ENCODE results near the gene DUSP3.

DUSP3 gene

DNA sequence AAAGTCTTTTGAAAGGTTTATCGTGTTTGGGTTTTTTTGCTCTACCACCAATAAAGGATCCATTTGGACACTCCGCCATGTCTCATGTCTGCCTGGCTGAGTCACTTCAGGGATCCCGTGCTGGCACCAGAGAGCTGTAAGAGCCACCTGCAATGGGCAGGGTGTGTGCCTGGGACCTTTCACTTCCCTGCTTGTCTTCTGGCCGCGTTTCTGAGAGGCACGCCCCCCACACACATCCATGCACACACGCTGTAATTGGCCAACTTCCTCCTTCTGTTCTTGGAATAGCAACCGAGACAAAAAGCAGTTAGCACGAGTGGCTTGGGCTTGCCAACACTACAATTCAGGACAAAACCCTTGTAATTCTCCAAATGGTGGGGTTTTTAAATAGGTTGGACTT, 10.4 kb downstream of the DUSP3 start:
- DNase-seq (ENCODE audit: low spot score), result no peak

DNA sequence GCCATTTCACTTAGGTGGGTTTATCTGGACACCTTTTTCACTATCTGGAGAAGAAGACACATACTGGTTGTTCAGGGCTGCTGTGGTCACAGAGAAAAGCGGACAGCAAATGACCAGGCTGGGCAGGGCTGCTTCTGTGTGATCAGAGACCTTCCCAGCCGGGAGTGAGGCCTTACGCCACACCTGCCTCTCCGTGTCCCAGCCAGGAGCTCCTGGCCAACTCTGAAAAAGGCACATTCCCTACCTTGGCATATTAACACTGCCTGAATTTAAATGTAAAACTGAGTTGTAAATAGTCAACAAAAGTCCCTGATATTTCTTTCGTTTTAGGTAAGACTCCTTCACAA, 11.1 kb downstream of the DUSP3 start:
- DNase-seq (ENCODE audit: low spot score), result no peak

DNA sequence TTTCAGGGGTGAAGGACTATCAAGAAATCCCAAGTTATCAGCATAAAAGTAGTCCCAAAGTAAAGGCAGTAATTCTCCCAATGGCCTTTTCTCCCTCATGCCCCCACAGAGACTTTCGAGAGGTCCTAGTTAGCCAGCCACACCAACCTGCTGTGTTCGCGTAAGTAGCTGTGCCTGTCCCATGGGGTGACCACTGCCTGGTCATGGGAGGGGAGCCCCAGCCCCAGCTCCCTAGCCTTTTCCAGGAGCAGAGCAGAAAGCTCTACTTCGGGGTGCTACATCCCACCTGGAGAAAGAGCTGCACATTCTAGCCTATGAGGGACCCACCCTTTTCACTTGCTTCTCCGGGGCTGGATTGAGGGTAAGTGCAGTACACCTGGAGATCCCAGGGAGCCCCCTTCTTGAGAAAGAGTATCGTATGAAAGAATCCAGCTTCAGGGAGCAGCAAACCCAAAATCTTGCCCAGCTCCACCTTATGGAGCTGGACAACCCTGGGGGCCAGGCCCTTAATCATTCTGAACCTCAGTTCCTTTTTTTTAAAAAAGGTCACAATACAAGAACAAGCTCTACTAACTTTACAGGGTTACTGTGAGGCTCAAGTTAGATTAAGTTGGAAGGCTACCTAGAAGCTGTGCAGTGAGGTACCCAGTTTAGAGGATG, 11.6 kb downstream of the DUSP3 start:
- no peak for DNase-seq (ENCODE audit: low spot score)

DNA sequence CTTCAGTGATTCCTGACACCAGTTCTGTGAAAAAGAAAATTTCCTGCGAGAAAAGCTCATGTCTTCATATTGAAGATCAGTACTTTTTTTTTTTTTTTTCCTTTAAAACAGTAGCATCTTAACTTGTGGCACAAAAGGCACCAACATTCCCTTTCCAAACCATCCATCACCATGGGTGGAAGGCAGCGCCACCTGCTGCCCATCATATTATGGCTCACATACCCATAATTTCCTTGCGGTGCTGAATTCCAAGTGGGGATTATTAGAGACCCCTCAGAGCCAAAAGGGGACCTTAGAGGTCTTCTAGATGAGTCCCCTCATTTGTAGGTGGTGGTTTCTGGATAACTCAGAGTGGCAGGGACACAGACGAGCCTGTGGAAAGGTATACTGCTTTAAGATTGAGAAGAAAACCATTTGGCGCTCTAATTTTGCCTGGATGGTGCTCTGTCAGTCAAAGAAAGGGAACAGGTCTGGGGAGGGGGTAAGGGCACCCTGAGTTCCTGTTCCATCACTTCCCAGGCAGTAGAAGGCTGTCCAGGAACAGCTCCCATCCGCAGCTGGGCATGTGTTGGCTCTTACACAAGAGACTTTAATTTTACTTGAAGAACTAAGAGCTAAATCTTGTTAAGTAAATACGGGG, 12.2 kb downstream of the DUSP3 start:
- DNase-seq (ENCODE audit: low spot score), result peak; percentile 31

DNA sequence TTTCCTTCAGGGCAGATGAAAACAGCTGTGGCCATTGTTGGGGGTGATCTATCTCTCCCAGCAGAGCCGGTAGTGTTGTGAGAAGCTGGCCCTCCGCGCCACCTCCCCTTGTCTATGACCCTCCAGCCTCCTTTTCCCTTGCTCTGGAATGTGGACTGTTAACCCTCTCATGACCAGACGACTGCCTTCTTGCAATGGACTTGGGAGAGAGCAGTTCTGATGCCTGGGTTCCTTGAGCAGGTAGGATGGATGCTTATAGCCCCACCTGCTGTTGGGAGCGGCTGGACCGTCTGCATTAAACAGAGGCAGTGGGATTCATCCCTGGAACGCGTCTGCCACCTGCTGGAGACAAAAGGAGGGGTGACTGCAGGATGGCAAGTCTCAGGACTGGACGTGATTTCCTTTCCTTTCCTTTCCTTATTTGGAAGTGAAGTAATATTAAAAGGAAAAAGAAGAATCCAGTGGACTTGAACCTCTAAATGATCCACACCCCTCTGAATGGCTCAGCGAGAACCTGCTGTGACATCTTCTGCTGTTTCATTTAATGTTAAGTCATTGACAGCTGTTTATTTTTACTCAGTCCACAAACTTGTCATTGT, 18.4 kb downstream of the DUSP3 start:
- DNase-seq (ENCODE audit: low spot score), result peak; percentile 87

DNA sequence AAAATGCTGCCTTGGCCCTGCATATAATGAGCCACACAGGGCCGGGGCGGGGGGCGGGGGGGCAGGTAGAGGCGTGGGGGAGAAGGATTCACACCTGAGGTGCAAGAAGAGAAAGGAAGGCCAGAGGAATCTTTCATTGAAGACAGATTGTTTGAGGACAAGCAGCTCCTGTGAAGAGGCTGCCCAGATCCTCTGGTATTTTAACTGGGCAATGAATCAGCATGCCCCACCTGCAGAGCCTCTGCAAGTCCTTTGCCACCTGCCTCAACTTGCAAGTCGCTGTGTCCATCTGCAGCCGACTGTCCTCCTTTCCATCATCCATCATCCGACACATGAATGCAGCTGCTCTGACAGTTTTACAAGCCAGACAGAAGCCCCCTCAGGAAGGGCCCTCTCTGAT, 18.9 kb downstream of the DUSP3 start:
- no peak for DNase-seq (ENCODE audit: low spot score)

DNA sequence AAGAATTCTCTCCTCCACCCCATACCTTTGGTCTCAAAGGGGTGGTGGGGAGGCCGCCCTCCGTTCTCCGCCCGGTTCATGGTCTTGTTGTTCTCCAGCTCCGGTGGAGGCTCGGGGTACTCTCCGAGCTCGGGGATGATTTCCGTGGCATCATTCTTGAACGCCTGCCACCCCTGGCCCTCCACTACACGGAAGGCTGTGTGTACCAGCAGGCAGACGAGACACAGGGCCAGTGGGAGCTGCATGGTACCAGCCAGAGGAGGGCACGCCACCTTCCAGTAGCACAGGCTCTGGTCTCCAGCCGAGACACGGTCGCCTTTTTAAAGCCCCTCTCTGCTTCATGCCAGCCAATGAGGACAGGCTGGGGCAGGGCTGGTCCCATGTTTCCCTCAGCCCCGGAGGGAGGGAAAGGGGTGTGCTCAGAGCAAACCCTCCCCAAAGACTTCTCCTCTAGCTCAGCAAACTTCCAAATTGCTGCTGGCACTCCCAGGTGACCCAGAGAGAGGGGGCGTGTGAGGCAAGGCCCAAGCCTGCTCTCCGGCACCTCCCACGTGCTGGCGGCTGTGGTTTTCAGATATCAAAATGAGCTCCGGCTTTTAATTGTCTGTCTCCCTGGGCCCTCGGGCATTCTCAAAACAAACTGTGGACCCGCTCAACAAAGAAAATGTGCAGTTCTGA, 20.1 kb downstream of the DUSP3 start, which contains the start of gene SOST:
Gene SOST (minus strand): TSS at position 295 of the 678 bp plus-strand sequence. CDS start 50 bp downstream, at position 245.
- DNase-seq (ENCODE audit: low spot score), result no peak

DNA sequence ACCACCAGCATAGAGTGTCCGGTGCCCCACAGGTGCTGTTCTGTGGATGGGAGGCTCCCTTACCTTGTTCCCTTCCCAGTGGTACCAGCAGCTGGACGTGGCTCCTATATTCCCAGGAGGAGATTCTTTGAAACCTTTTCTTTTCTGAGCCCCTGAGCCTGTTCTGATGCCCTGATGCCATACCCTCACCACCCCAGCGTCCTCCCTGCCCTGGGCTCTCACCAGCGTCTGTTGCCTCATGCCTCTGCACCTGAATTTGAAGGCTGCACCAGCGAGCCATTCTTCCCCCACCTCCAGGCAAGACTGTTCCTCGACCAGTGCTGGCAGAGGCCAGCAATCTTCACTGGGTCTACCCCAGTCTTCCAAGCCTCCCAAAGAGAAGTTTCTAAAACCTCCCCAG, 20.7 kb downstream of the DUSP3 start:
- DNase-seq (ENCODE audit: low spot score), result no peak

DNA sequence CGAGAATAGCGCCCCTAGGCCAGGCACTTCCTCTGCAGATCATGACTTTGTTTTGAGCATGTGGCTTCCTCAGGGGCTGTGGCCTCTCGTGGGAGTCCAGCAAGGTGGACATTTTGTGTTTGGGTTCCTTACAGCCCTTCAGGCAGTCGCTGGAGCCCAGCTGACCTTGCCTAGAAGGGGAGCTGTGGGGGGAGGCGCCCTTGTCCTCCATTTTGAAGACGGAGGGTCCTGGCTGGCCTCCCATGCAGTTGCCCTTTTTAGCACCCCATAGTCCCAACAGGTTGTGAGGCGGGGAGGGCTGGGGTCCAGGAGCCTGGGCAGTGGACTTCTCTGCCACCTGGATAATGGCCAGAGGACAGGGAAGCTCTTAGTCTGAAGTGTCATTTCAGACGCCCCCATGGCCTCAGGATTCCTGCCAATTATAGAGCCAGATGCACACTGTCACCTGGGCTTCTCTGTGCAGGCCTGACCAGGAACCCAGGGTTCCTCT, 21.6 kb downstream of the DUSP3 start:
- DNase-seq (ENCODE audit: low spot score), result no peak

DNA sequence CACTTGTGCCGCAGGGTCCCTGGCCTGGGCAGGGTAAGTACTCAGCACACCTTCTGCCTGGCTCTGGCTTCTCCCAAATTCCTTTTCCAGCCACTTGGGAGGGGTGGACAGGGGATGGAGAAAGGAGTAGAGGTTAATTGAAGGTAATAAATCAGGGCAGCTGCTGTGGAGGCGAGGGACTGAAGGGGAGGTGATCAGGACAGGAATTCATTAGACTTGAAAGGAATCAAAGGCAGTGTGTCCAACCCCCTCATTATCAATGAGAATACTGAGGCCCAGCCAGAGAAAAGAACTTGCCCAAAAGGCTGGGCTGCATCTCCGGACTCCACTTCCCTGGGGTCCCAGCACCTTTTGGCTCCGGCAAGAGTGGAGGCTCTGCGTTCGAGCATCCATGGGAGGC, 22.6 kb downstream of the DUSP3 start:
- no peak for DNase-seq (ENCODE audit: low spot score)

DNA sequence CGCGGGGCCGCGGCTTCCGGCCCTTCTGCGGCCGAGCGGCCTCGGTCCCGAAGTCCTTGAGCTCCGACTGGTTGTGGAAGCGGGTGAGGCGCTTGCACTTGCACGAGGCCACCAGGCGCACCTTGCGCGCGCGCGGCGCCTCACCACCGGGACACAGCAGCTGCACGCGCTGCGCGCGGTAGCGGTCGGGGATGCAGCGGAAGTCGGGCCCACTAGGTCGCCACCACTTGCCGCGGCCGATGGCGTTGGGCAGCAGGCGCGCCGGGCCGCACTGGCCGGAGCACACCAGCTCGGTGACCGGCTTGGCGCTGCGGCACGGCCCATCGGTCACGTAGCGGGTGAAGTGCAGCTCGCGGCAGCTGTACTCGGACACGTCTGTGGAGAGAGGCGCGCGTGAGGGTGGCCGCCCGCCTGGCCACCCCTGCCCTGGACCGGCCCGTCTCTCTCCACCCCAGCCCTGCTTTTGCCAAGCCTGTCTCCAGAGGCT, 23.3 kb downstream of the DUSP3 start:
- no peak for DNase-seq (ENCODE audit: low spot score)

DNA sequence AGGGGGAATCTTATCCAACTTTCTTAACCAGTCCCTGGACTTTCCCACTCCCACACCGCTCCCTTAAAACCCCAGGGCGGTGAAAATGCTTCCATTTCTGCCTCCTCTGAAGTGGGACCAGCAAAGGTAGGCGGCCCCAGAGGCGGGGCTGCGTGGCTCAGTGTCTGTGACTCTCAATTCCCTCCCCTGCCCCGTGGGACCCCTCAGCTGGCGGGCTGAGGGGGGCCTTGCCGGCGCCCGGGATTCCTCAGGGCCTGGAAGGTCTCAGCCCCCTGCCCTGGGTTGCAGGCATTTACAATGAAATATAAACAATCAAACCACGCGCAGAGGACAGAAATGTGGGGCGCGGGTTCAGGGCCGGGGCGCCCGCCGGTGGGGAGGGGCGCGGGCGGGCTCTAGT, 23.8 kb downstream of the DUSP3 start:
- no peak for DNase-seq (ENCODE audit: low spot score)

DNA sequence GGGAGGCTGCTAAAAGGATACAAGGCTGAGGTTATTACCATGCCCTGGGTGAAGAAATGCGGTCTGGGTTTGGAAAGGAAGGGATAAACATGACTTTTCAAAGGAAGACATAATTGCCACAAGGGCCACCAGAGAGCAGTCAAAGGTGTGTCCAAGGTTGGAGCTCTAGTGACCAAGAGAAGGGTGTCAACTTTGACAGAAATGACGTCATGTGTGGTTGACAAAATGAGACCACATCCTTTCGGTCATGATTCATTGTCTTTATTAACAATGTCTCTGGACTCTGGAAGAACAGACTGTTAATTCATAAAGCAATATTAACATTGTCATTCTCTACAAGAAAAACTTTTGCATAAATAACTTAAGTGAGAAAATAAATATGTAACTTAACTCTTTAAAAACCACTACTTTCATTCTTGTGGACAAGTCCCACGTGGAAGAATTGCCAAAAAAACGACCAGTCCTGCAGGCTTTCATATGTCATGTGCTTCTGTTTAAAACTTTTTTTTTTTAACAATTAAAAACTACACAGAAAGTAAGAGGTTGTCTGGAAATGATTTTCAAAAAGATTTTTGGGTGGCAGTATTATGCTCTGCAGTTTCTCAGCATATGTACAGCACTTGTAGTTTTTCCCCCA, 25.2 kb downstream of the DUSP3 start:
- no peak for DNase-seq (ENCODE audit: low spot score)

DNA sequence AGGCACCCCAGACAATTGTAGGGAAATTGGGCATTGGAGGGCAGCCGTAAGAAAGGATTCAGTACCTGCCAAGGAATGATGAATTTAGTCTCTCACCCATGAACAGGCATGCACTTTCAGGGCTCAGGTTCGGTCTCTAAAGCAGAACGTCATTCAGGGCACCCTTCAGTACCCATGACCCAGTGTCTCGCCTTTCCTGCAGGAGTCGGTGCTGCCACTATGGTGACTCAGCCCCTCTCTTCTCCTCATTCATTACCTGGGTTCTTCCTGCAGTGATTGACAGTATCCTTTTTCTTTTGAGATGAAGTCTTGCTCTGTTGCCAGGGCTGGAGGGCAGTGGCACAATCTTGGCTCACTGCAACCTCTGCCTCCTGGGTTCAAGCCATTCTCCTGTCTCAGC, 28.6 kb downstream of the DUSP3 start:
- DNase-seq (ENCODE audit: low spot score), result no peak

DNA sequence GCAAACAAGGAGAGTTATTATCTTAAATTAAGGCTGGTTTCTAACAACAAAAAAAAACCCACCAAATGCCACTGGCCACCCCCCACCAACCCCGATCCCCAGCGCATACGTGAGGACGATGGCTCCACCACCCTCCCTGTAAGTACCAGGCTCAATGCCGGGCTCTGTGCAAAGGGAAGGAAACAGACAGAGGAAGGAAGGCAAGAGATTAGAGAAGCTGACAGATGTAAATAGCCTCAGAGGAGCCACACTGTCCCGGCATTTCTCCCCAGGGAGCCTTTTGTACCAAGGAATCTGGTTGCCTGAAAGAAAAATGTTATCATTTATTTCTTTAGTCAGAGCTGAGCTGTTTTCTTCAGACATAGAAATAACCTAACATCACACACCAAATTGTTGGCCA, 33.2 kb downstream of the DUSP3 start:
- no peak for DNase-seq (ENCODE audit: low spot score)

DNA sequence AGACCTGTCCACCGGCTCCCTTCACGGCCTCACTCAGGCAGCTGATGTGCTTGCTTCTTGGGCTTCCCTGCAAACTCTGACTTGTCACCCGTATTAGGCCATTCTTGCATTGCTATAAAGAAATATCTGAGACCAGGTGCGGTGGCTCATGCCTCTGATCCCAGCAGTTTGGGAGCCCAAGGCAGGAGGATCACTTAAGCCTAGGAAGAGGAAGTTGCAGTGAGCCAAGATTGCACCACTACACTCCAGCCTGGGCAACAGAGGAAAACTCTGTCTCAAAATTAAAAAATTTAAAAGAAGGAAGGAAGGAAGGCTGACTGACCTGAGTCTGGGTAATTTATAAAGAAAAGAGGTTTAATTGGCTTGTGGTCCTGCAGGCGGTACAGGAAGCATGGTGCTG, 37.1 kb downstream of the DUSP3 start:
- DNase-seq (ENCODE audit: low spot score), result no peak

DNA sequence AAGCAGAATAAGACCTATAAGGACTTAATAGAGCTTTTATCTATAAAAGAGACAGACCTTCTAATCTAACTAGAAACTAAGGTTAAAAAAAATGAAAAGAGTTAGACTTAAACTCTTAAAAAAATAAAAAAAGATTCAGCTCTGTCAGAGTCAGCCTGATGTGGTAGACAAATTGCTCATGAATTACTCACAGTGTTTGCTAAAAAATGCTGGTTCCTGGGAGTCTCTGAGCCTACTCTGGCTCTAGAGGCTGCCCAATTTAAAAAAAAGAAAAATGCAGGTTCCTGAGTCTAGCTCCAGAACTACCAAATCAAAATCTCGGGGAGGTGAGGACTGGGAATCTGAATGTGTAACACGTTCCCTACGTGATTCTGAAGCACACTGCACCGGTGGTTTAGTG, 38.2 kb downstream of the DUSP3 start:
- DNase-seq (ENCODE audit: low spot score), result no peak

DNA sequence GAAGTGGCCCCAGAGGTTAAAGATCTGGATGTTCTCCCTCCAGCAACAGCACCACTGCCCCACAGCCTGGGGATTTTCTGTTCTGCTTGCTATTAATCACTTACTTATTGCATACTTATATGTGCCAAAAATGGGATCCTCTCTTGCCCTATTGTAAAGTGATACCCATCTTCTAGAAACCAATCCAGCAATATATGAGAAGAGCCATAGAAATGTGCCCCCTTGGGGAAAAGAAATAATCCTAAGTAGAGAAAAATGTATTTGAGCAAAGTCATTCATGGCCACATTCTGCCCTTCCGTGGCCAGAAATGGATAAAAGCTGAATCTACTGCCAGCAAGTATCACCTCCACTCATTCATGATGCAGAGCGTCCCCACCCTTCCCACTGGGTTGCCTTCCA, 41.1 kb downstream of the DUSP3 start:
- DNase-seq (ENCODE audit: low spot score), result no peak

DNA sequence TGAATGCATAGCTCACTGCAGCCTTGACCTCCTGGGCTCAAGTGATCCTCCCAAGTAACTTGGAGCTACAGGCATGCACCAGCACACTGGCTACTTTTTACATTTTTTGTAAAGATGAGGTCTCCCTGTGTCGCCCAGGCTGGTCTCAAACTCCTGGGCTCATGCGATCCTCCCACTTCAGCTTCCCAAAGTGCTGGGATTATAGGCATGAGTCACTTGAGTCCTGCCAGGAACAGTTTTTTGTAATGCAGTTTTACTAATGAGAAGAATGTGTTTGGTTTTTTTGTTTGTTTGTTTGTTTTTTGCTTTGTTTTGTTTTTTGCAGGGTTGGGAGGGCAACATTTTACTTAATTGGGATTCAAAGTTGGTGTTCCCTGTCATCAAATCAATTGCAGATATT, 42.4 kb downstream of the DUSP3 start:
- DNase-seq (ENCODE audit: low spot score), result no peak

DNA sequence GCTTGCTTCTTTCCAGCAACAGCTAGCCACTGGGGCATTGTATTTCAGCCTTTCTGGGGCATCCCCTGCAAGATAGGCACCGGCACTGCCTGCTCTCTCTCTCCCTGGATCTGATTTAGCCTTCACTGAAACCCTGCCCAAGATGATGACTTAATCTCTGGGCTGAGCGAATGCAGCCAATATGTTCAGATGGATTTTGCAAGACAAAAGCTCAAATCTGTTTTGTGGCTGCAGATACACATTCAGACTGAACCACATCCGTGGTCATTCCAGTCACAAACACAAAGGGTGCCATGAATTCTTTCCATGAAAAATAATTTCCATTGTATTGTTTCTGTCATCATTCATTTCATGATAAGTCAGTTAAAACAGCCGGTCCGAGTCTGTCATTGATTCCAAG, 44.4 kb downstream of the DUSP3 start:
- DNase-seq (ENCODE audit: low spot score), result no peak

DNA sequence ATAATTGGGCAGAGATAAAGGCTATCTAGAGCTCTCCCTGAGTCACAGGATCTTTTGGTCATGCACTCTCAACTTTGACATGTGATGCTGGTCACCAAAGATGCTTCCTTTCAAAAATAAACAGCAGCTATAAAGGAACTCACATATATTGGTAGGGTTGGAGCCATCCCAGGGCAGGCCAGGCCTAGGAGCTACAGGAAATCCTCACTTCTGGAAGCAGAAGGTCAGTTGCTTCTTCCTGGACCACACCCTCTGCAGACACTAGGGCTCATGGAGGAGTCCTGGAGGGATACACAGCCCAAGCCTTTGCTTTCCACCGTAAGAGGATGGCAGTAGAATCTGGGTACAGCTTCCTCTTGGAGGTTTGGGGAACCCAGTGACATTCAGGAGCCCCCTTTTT, 44.8 kb downstream of the DUSP3 start:
- DNase-seq (ENCODE audit: low spot score), result no peak

DNA sequence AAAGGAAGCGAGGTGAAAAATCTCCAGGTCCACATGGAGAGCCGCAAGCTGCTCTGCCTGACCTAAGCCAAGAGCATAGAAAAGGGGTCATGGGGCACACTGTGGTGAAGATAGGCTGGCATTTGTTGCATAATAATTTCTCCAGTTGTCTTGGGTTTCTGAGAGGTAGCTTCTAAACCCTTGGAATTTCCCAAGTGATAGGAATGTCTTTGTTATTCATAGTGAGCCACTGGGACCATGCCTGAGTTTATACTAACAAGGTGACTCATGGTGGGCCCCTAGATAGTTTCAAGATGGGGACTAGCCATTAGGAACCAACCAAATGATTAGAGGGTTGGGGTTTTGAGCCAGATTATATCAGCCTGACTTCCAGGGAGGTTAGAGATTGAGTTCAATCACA, 45.8 kb downstream of the DUSP3 start:
- no peak for DNase-seq (ENCODE audit: low spot score)

Measured in CD4-positive, alpha-beta T cell treated with Interleukin-15 for 4 hours (primary cell).